WTC11 (cell line): ENCODE results near the gene APOA4. TPM values are rescaled to one million over a fixed set of nuclear protein-coding genes. Genes with fewer than 3 reads are reported as not detected.

Experiments used
- ATAC-seq: fragments of 200-7000 bp; cut with Tn5 transposase; 2 replicates; pipeline ENCODE4 v1.10.0; 2021; ENCODE audit warnings: mild to moderate bottlenecking, moderate library complexity
- CTCF ChIA-PET: fragments of 300-600 bp; sonication (Branson Sonifier 250); formaldehyde crosslinking; loops from one replicate; lab custom pipeline; 2021; ENCODE audit warnings: antibody characterized with exemption; lab: Charles Lee
- POLR2A ChIA-PET: fragments of 350-600 bp; sonication (Branson Sonifier 250); formaldehyde crosslinking; loops from one replicate; lab custom pipeline; 2021; ENCODE audit warnings: antibody characterized with exemption; lab: Charles Lee
- DNase-seq: peaks from one replicate; pipeline ENCODE4 v3.0.0; 2021; ENCODE audit warnings: low spot score
- H3K27ac Mint-ChIP-seq: 2 replicates; pipeline ENCODE4 v1.8.0; 2021; ENCODE audit warnings: mixed read lengths
- H3K27me3 Mint-ChIP-seq: 2 replicates; pipeline ENCODE4 v1.8.0; 2021; ENCODE audit warnings: low read depth, mild to moderate bottlenecking, moderate library complexity, mixed read lengths
- H3K36me3 Mint-ChIP-seq: 2 replicates; pipeline ENCODE4 v1.8.0; 2021; ENCODE audit warnings: mixed read lengths
- H3K4me1 Mint-ChIP-seq: 2 replicates; pipeline ENCODE4 v1.8.0; 2022; ENCODE audit warnings: mixed read lengths
- H3K4me3 Mint-ChIP-seq: 2 replicates; pipeline ENCODE4 v1.8.0; 2021; ENCODE audit warnings: mild to moderate bottlenecking, moderate library complexity, mixed read lengths
- H3K9me3 Mint-ChIP-seq: 2 replicates; pipeline ENCODE4 v1.8.0; 2021; ENCODE audit warnings: mixed read lengths
- AR ChIP-seq: fragments of 250-450 bp; sonication (Bioruptor Pico); IDR thresholded peaks from 2 replicates; pipeline ENCODE4 v1.9.0; 2021; ENCODE audit warnings: mild to moderate bottlenecking
- E2F1 ChIP-seq: sonication (generic); formaldehyde crosslinking; IDR thresholded peaks from 2 replicates; pipeline ENCODE4 v1.8.0; 2022; ENCODE audit warnings: mild to moderate bottlenecking, missing genetic modification reagents
- E2F5 ChIP-seq: sonication (generic); formaldehyde crosslinking; IDR thresholded peaks from 2 replicates; pipeline ENCODE4 v1.8.1; 2022; ENCODE audit warnings: mild to moderate bottlenecking, moderate library complexity, missing genetic modification reagents
- ERG ChIP-seq: fragments of 250-450 bp; sonication (Bioruptor Pico); IDR thresholded peaks from 2 replicates; pipeline ENCODE4 v1.8.0; 2021; ENCODE audit warnings: mild to moderate bottlenecking
- FOXP1 ChIP-seq: sonication (generic); formaldehyde crosslinking; IDR thresholded peaks from 2 replicates; pipeline ENCODE4 v1.8.0; 2022; ENCODE audit warnings: missing genetic modification reagents, mild to moderate bottlenecking, moderate library complexity, borderline replicate concordance
- FOXP4 ChIP-seq: sonication (generic); formaldehyde crosslinking; IDR thresholded peaks from 2 replicates; pipeline ENCODE4 v1.8.0; 2022; ENCODE audit warnings: mild to moderate bottlenecking, missing genetic modification reagents
- JAZF1 ChIP-seq: fragments of 250-450 bp; sonication (Bioruptor Pico); IDR thresholded peaks from 2 replicates; pipeline ENCODE4 v1.9.0; 2021; ENCODE audit warnings: moderate library complexity, mild to moderate bottlenecking, inconsistent platforms
- NFATC4 ChIP-seq: fragments of 250-450 bp; sonication (Bioruptor Pico); IDR thresholded peaks from 2 replicates; pipeline ENCODE4 v1.9.0; 2021; ENCODE audit warnings: mild to moderate bottlenecking
- OVOL2 ChIP-seq: fragments of 250-450 bp; sonication (Bioruptor Pico); IDR thresholded peaks from 2 replicates; pipeline ENCODE4 v1.9.0; 2021; ENCODE audit warnings: mild to moderate bottlenecking, borderline replicate concordance
- PRDM15 ChIP-seq: sonication (generic); formaldehyde crosslinking; IDR thresholded peaks from 2 replicates; pipeline ENCODE4 v1.8.0; 2022; ENCODE audit warnings: missing genetic modification reagents
- RELA ChIP-seq: sonication (generic); formaldehyde crosslinking; IDR thresholded peaks from 2 replicates; pipeline ENCODE4 v1.8.1; 2022; ENCODE audit warnings: missing genetic modification reagents, mild to moderate bottlenecking, borderline replicate concordance
- SMAD3 ChIP-seq: sonication (generic); formaldehyde crosslinking; IDR thresholded peaks from 2 replicates; pipeline ENCODE4 v1.8.0; 2022; ENCODE audit warnings: missing genetic modification reagents, mild to moderate bottlenecking, borderline replicate concordance
- SOX15 ChIP-seq: fragments of 250-450 bp; sonication (Bioruptor Pico); IDR thresholded peaks from 2 replicates; pipeline ENCODE4 v1.9.0; 2021; ENCODE audit warnings: mild to moderate bottlenecking
- ZBTB43 ChIP-seq: sonication (generic); formaldehyde crosslinking; IDR thresholded peaks from 2 replicates; pipeline ENCODE4 v1.8.1; 2023; ENCODE audit warnings: mild to moderate bottlenecking, missing genetic modification reagents
- ZMAT4 ChIP-seq: fragments of 250-450 bp; sonication (Bioruptor Pico); IDR thresholded peaks from 2 replicates; pipeline ENCODE4 v1.9.0; 2021; ENCODE audit warnings: mild to moderate bottlenecking
- ZNF138 ChIP-seq: sonication (generic); formaldehyde crosslinking; conservative IDR thresholded peaks from 2 replicates; pipeline ENCODE4 v1.8.1; 2022; ENCODE audit warnings: mild to moderate bottlenecking, moderate library complexity, missing genetic modification reagents
- ZNF423 ChIP-seq: fragments of 250-450 bp; sonication (Bioruptor Pico); IDR thresholded peaks from 2 replicates; pipeline ENCODE4 v2.1.2; 2022; ENCODE audit warnings: mild to moderate bottlenecking, moderate library complexity
- total RNA-seq: library from RNA; stranded (reverse); gene quantifications from 3 replicates; pipeline ENCODE4 v1.2.3, GENCODE V29; 2021

APOA4 gene
- total RNA-seq, 1 experiment from 2014 or later: not detected

- Mint-ChIP-seq H3K9me3 (no peaks in the 10 kb centered on the region), H3K4me1 (peaks cover 14% of the 10 kb centered on the region), H3K36me3 (peaks cover 4% of the 10 kb centered on the region; the same call in 1 of the 2 replicates), H3K27me3 (peaks cover 5% of the 10 kb centered on the region), H3K4me3 (no peak overlapping the region), H3K27ac (0 out of 2 replicates have a peak overlapping the region, but pooled peaks have one; percentile 36)
- ChIA-PET CTCF (interaction anchor here (1.1 to 1.6 kb wide), 3 partner anchors 19 to 50 kb away, joined by 3 to 9 read pairs (median 3); partner anchors contain the start of gene APOA5), POLR2A (no interaction called here)
- ATAC-seq (peak; percentile 38), DNase-seq (no peak)
- no peak for TF ChIP-seq SOX15
- TF ChIP-seq AR (CRISPR knock-in tag): no peak
- TF ChIP-seq FOXP4 (CRISPR knock-in tag): no peak
- TF ChIP-seq ZNF423 (CRISPR knock-in tag): no peak
- TF ChIP-seq ZNF138 (CRISPR knock-in tag): no peak
- TF ChIP-seq SMAD3: no peak
- TF ChIP-seq ZBTB43 (CRISPR knock-in tag): no peak
- no peak for TF ChIP-seq RELA
- TF ChIP-seq ERG: no peak
Measured at GRCh38 chr11:116840224-116840745, 17.2 kb upstream of the APOA4 start.

GRCh38 chr11:116838321-116839084, 15.4 kb upstream of the APOA4 start:
- Mint-ChIP-seq H3K4me3 (no peak overlapping the region), H3K27ac (no peak overlapping the region), H3K4me1 (peaks cover 19% of the 10 kb centered on the region), H3K9me3 (no peaks in the 10 kb centered on the region), H3K27me3 (peaks cover 11% of the 10 kb centered on the region), H3K36me3 (no peaks in the 10 kb centered on the region)
- ChIA-PET CTCF (interaction anchor here (1.2 to 6.0 kb wide), 4 partner anchors 18 to 306 kb away, joined by 3 to 358 read pairs (median 6); partner anchors contain the start of genes APOA5, PAFAH1B2 and ZPR1), POLR2A (no interaction called here)
- ATAC-seq (no peak), DNase-seq (no peak)
- TF ChIP-seq NFATC4 (CRISPR knock-in tag) (no peak), JAZF1 (CRISPR knock-in tag) (no peak), OVOL2 (CRISPR knock-in tag) (no peak), PRDM15 (CRISPR knock-in tag) (no peak), ZMAT4 (CRISPR knock-in tag) (no peak), E2F5 (CRISPR knock-in tag) (no peak), E2F1 (CRISPR knock-in tag) (no peak), FOXP1 (CRISPR knock-in tag) (no peak)
